ENCODE results near the gene ARRB1.
A peak's percentile ranks its signal among the peaks of the same experiment; 100 is the strongest.

- TF ChIP-seq, protein P1, sequence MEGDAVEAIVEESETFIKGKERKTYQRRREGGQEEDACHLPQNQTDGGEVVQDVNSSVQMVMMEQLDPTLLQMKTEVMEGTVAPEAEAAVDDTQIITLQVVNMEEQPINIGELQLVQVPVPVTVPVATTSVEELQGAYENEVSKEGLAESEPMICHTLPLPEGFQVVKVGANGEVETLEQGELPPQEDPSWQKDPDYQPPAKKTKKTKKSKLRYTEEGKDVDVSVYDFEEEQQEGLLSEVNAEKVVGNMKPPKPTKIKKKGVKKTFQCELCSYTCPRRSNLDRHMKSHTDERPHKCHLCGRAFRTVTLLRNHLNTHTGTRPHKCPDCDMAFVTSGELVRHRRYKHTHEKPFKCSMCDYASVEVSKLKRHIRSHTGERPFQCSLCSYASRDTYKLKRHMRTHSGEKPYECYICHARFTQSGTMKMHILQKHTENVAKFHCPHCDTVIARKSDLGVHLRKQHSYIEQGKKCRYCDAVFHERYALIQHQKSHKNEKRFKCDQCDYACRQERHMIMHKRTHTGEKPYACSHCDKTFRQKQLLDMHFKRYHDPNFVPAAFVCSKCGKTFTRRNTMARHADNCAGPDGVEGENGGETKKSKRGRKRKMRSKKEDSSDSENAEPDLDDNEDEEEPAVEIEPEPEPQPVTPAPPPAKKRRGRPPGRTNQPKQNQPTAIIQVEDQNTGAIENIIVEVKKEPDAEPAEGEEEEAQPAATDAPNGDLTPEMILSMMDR (conservative IDR thresholded peaks at IDR 0.05 in 1 of 2, IDR thresholded peaks at IDR 0.05 in 1 of 2; ENCODE audit: extremely low read depth in 1 of 2, insufficient read depth in 1 of 2, low read depth in 1 of 2, low read length in 2 of 2), result peak; percentile 51 to 82
- no peak for TF ChIP-seq EZH2 (IDR thresholded peaks at IDR 0.05; ENCODE audit: borderline replicate concordance, low read length)
These were observed 22.8 kb downstream of the ARRB1 start for GRCh38 chr11:75328426-75329277.
